ENCODE data around the gene UBE2S.
A peak's percentile ranks its signal among the peaks of the same experiment; 100 is the strongest.

The UBE2S gene

GRCh38 chr19:55382013-55382412 is 25.6 kb downstream of the UBE2S start:
- DNase-seq, result no peak

GRCh38 chr19:55379174-55379573 is 28.4 kb downstream of the UBE2S start:
- DNase-seq, result no peak

- DNase-seq, result no peak
Measured at GRCh38 chr19:55377356-55378131, 30.0 kb downstream of the UBE2S start.

GRCh38 chr19:55376241-55376933 is 31.2 kb downstream of the UBE2S start, which contains the start of gene TMEM190:
TMEM190 (plus strand) TSS chr19:55376826; CDS start chr19:55376854, 28 bp downstream.
- no peak for DNase-seq

GRCh38 chr19:55373993-55374757 is 33.4 kb downstream of the UBE2S start:
- no peak for DNase-seq

- no peak for DNase-seq
Measured at GRCh38 chr19:55373306-55373992, 34.1 kb downstream of the UBE2S start.

GRCh38 chr19:55372316-55373081 is 35.1 kb downstream of the UBE2S start:
- DNase-seq, result no peak

GRCh38 chr19:55370305-55370988 is 37.1 kb downstream of the UBE2S start, which contains the start of gene IL11:
IL11 (minus strand) TSS chr19:55370463; CDS start chr19:55370310, 153 bp downstream.
- peak; percentile 45 for DNase-seq

- DNase-seq, result peak; percentile 57
Measured at GRCh38 chr19:55369653-55370304, 37.8 kb downstream of the UBE2S start.

GRCh38 chr19:55368701-55369563 is 38.7 kb downstream of the UBE2S start:
- DNase-seq, result peak; percentile 27

- no peak for DNase-seq
Measured at GRCh38 chr19:55368106-55368505, 39.5 kb downstream of the UBE2S start.

GRCh38 chr19:55366790-55367189 is 40.8 kb downstream of the UBE2S start:
- no peak for DNase-seq

- DNase-seq, result no peak
Measured at GRCh38 chr19:55365964-55366363, 41.6 kb downstream of the UBE2S start.

GRCh38 chr19:55365245-55365644 is 42.3 kb downstream of the UBE2S start:
- no peak for DNase-seq

- no peak for DNase-seq
Measured at GRCh38 chr19:55362990-55363716, 44.4 kb downstream of the UBE2S start, which contains the start of gene GARIN5B. GARIN5B (minus strand) TSS chr19:55363260; CDS start chr19:55363066, 194 bp downstream.

- DNase-seq, result no peak
Measured at GRCh38 chr19:55362174-55362989, 45.2 kb downstream of the UBE2S start.

GRCh38 chr19:55360902-55361301 is 46.7 kb downstream of the UBE2S start:
- no peak for DNase-seq
